KMS-11 (cell line): ENCODE results near the gene RPRD2.

Experiments used
- H2AFZ ChIP-seq: fragments of 200-600 bp; sonication (generic); 2 replicates; pipeline ENCODE4 v1.6.1; 2016; ENCODE audit warnings: antibody characterized with exemption, mixed run types, low read depth
- H3K27ac ChIP-seq: fragments of 200-600 bp; sonication (generic); 2 replicates; pipeline ENCODE4 v1.6.1; 2016; ENCODE audit warnings: mild to moderate bottlenecking, mixed run types
- H3K27me3 ChIP-seq: fragments of 200-600 bp; sonication (generic); 2 replicates; pipeline ENCODE4 v1.6.1; 2017; ENCODE audit warnings: mild to moderate bottlenecking, low read depth, mixed run types, moderate library complexity; ENCODE audit not compliant: insufficient read depth
- H3K36me3 ChIP-seq: fragments of 200-600 bp; sonication (generic); 2 replicates; pipeline ENCODE4 v1.6.1; 2017; ENCODE audit warnings: mild to moderate bottlenecking, mixed run types; ENCODE audit not compliant: insufficient read depth
- H3K4me1 ChIP-seq: fragments of 200-600 bp; sonication (generic); 2 replicates; pipeline ENCODE4 v1.6.1; 2016; ENCODE audit warnings: mild to moderate bottlenecking, low read depth, mixed run types; ENCODE audit not compliant: poor library complexity, severe bottlenecking
- H3K4me2 ChIP-seq: fragments of 200-600 bp; sonication (generic); 2 replicates; pipeline ENCODE4 v1.7.0; 2016; ENCODE audit warnings: mild to moderate bottlenecking, mixed run types
- H3K4me3 ChIP-seq: fragments of 200-600 bp; sonication (generic); IDR thresholded peaks from 2 replicates; pipeline ENCODE4 v1.6.1; 2017; ENCODE audit warnings: low read depth, low read length, mixed read lengths; ENCODE audit not compliant: insufficient read depth
- H3K79me2 ChIP-seq: fragments of 200-600 bp; sonication (generic); 2 replicates; pipeline ENCODE4 v1.6.1; 2016; ENCODE audit warnings: low read depth, mixed run types; ENCODE audit not compliant: insufficient read depth
- H3K9ac ChIP-seq: fragments of 200-600 bp; sonication (generic); 2 replicates; pipeline ENCODE4 v1.6.1; 2016; ENCODE audit warnings: mild to moderate bottlenecking, mixed run types
- H4K20me1 ChIP-seq: fragments of 200-600 bp; sonication (generic); 2 replicates; pipeline ENCODE4 v1.6.1; 2016; ENCODE audit warnings: mild to moderate bottlenecking, mixed run types; ENCODE audit not compliant: insufficient read depth
- CTCF ChIP-seq: fragments of 200-600 bp; sonication (generic); conservative IDR thresholded peaks from 2 replicates; pipeline ENCODE4 v1.6.1; 2017; ENCODE audit warnings: low read depth, mild to moderate bottlenecking, antibody characterized with exemption, low read length, moderate library complexity, mixed read lengths

RPRD2 gene

GRCh38 chr1:150516050-150516591 lies 152.2 kb downstream of the RPRD2 start:
- Histone ChIP-seq H2AFZ (peak overlapping the region; percentile 84), H4K20me1 (no peaks in the 10 kb centered on the region), H3K4me1 (peaks cover 17% of the 10 kb centered on the region), H3K9ac (peak overlapping the region; percentile 55), H3K36me3 (no peaks in the 10 kb centered on the region), H3K4me3 (peak overlapping the region; percentile 100), H3K79me2 (no peaks in the 10 kb centered on the region), H3K4me2 (peak overlapping the region; percentile 65), H3K27ac (peak overlapping the region; percentile 8; the same call in 1 of the 2 replicates), H3K27me3 (0 out of 2 replicates have a peak, but pooled peaks cover 2% of the 10 kb centered on the region)
- no peak for TF ChIP-seq CTCF

- H3K9ac ChIP-seq: no peak overlapping the region; the same call in 1 of the 2 replicates
- no peaks in the 10 kb centered on the region for H3K79me2 ChIP-seq
- 0 out of 2 replicates have a peak, but pooled peaks cover 2% of the 10 kb centered on the region for H3K27me3 ChIP-seq
- peak overlapping the region; percentile 65 for H3K4me2 ChIP-seq
- no peak overlapping the region for H3K27ac ChIP-seq
- H3K36me3 ChIP-seq: no peaks in the 10 kb centered on the region
- H4K20me1 ChIP-seq: no peaks in the 10 kb centered on the region
- H3K4me3 ChIP-seq: no peak overlapping the region
- TF ChIP-seq CTCF: no peak
- H3K4me1 ChIP-seq: peaks cover 22% of the 10 kb centered on the region
- peak overlapping the region; percentile 84 for H2AFZ ChIP-seq
Observed at GRCh38 chr1:150516616-150517015, 152.7 kb downstream of the RPRD2 start.

- Histone ChIP-seq H3K4me3 (no peak overlapping the region), H3K27me3 (0 out of 2 replicates have a peak, but pooled peaks cover 2% of the 10 kb centered on the region), H3K4me2 (no peak overlapping the region), H2AFZ (no peak overlapping the region), H3K36me3 (no peaks in the 10 kb centered on the region), H3K4me1 (peaks cover 14% of the 10 kb centered on the region), H3K9ac (no peak overlapping the region), H3K79me2 (no peaks in the 10 kb centered on the region), H4K20me1 (no peaks in the 10 kb centered on the region), H3K27ac (no peak overlapping the region)
- TF ChIP-seq CTCF: no peak
Observed at GRCh38 chr1:150521196-150521968, 157.4 kb downstream of the RPRD2 start.

- Histone ChIP-seq H2AFZ (no peak overlapping the region), H3K27me3 (no peaks in the 10 kb centered on the region), H3K4me2 (no peak overlapping the region), H4K20me1 (no peaks in the 10 kb centered on the region), H3K27ac (no peak overlapping the region), H3K4me1 (peaks cover 10% of the 10 kb centered on the region), H3K36me3 (no peaks in the 10 kb centered on the region), H3K9ac (no peak overlapping the region), H3K79me2 (no peaks in the 10 kb centered on the region), H3K4me3 (no peak overlapping the region)
- TF ChIP-seq CTCF: no peak
Observed at GRCh38 chr1:150525348-150525747, 161.4 kb downstream of the RPRD2 start.
